Measurements from ENCODE around the gene TSPAN18.

Gene TSPAN18

GRCh38 chr11:44842220-44842619 lies 115.5 kb downstream of the TSPAN18 start:
- no peak for DNase-seq (ENCODE audit: low read depth in 2 of 2, low spot score in 1 of 2)

DNA sequence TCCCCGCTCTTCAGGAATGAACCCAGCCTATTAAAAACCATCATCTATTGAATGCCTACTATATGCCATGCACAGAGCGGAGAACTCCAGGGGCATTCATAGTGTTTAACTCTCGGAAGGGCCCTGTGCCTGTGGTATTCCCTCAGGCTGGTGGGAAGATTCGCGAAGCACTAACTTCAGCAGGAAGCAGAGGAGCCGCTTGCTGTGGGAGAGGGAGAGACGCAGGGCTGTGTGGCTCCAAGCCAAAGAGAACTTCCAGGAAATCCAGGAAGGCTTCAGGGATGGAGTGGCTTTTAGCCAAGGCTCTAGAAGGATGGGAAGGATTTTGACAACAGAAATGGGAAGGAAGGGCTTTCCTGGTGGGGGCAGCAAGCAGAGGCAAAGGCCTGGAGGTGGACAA lies 120.1 kb downstream of the TSPAN18 start:
- DNase-seq (ENCODE audit: low read depth in 2 of 2, low spot score in 1 of 2) = no peak

- no peak for DNase-seq (ENCODE audit: low read depth in 2 of 2, low spot score in 1 of 2)
Measured at GRCh38 chr11:44847316-44847715, 120.6 kb downstream of the TSPAN18 start.

DNA sequence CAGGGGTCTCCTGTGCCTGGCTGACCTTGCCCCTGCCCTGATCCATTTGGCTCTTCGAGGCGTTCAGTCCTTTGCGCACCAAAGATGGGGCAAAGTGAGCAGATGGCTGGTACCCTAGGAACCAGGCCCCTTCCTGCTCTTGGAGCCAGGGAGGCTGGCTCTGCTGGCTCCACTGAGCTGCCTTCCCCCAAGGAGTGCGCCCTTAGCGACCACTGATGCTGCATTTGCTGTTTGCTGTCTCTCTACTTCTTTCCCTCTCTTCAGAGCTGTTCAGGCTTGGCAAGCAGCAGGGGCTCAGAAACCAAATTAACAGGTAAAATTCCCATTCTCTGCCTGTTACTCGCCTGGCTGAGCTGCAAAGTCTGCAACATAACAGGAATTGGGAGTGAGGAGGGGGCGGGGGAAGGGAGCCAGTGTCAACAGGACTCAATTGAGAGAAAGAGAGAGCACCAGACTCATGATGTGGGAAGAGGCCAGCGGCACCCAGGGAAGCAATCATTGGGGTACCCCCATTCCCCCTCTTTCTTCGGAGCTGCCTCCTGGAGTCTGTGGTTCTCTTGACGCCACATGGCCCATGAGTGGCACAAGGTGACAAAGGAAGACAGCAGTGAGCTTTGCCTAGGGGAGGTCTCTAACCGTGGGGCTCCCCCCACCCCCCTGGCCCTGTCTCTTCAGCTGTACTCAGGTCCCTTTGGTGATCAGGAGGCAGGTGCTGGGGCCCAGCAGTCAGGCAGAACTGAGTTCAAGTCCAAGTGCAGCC lies 121.6 kb downstream of the TSPAN18 start:
- DNase-seq (ENCODE audit: low read depth in 2 of 2, low spot score in 1 of 2) = no peak

GRCh38 chr11:44848963-44849350 lies 122.2 kb downstream of the TSPAN18 start:
- DNase-seq (ENCODE audit: low read depth in 2 of 2, low spot score in 1 of 2) = no peak

DNA sequence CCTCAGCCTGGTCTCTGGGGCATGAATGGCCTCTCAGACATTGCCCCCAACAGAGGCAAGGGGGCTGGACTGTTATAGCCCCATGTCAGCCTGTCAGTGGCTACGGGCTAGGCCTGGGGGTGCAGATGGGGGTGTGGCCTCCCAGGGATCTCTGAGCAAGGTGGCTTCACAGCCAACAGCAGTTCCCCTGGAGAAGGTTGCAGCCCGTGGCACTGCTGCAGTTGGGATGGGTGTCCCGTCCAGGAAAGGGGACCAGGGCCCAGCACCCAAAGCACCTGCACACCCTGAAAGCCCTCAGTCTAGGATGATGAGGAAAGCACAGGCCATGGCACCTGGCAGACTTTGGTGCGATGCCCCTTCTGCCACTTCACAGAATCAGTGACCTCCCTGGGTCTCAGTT lies 122.7 kb downstream of the TSPAN18 start:
- DNase-seq (ENCODE audit: low read depth in 2 of 2, low spot score in 1 of 2) = no peak

DNA sequence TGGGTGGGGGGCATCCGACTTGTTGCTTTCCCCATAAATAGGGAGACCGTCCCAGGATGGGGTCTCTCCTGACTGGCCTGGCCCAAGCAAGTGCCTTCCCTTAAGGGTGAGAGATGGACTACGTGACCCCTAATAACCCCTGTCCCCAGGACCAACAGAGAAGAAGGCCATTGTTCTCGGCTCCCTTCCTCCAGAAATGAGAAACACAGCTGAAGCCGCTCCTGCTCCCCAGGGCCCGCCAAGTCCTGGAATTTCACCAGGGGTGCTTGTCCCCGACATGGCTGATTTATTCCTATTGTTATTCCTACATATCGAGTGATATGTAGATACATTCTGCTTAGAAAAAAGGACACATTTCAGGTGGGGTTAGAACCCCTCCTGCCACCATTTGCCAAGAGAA lies 123.2 kb downstream of the TSPAN18 start:
- no peak for DNase-seq (ENCODE audit: low read depth in 2 of 2, low spot score in 1 of 2)

DNA sequence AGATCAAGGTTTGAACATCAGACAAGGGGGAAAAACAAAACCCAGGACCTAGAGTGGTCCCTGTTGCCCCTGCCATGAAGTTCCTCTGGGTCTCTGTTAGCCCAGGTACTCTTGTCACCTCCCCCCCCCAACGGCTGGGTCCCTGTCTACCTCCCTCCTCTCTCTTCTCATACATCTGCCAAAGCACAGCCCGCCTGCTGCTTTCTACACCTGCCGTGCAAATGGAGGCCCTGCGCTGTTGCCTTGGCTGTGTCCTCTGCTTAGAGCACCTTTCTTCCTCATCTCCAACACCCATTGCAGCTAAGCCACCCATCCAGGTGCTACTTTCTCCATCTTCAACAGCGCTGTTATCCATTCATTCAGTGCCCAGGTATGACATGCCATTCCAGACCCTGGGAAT lies 124.7 kb downstream of the TSPAN18 start:
- no peak for DNase-seq (ENCODE audit: low read depth in 2 of 2, low spot score in 1 of 2)

- DNase-seq (ENCODE audit: low read depth in 2 of 2, low spot score in 1 of 2) = no peak
Measured at GRCh38 chr11:44852159-44852747, 125.5 kb downstream of the TSPAN18 start.

DNA sequence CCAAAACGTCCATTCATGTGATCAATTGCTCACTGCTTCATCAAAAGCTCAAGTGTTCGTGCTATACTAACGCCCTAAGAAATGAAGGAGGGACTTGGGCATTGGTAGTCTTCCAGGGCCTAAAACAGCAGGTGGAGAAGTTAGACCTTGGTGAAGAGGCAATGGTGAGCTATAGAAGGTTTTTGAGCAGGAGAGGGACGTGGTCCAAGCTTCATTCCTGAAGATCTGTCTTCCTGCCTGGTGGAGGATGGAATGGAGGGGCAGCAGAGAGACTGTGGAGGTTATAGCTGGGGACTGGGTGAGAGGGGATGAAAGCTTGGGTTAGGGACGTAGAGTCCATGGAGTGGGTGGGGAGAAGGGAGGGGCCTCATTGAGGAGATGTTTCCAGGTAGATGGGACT lies 126.2 kb downstream of the TSPAN18 start:
- no peak for DNase-seq (ENCODE audit: low read depth in 2 of 2, low spot score in 1 of 2)

GRCh38 chr11:44853666-44854065 lies 126.9 kb downstream of the TSPAN18 start:
- no peak for DNase-seq (ENCODE audit: low read depth in 2 of 2, low spot score in 1 of 2)

DNA sequence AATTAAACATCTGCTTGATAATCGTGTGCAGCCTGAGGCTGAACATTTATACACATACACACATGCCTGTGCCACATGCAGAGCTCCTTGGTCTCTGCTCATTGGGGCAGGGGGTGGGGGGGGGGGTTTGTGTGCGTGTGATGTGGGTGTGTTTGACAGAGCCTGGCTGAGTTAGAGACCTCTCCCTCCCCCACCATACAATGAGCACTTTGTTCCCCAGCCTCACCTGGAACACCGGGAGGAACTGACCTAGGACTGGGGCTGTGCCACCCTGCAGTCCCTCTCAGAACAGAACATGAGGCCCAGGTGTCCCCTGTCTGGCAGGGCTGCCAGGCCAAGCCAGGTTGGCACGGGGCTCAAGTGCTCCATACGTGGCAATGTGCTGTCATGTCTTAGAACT lies 127.3 kb downstream of the TSPAN18 start:
- DNase-seq (ENCODE audit: low read depth in 2 of 2, low spot score in 1 of 2) = no peak

DNA sequence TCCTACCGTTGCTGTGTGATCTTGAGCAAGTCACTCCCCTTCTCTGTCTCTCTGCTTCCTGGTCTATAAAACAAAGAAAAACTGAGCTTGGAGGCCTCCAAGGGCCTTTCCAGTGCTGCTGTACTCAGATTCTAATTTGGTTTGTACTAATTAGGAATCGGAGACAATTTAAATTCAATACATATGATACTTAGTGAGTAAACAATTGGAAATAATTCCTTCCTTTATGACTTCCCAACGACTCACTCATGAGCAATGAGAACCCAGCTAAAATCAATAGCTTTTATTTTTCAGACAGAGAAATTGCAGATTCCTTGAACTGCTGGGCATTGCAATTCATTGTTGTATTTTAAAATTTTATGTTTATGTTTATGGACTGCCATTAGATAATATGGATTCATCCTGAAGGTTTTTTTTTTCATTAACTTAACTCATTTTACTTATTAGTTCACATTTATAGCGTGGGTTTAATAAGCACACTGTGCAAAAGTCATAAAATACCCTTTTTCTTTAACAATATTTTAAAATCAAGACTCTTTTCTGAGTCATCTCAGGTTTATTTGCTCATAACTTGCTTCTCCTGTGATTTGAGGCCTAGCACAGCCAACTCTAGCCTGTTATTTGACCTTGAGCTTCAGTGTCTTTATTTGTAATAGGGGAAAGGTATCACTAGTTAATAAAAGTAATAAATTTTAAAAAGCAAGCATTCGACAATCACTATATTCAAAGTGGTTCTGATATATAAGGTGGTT lies 128.2 kb downstream of the TSPAN18 start:
- no peak for DNase-seq (ENCODE audit: low read depth in 2 of 2, low spot score in 1 of 2)

GRCh38 chr11:44855493-44855849 lies 128.7 kb downstream of the TSPAN18 start:
- no peak for DNase-seq (ENCODE audit: low read depth in 2 of 2, low spot score in 1 of 2)

DNA sequence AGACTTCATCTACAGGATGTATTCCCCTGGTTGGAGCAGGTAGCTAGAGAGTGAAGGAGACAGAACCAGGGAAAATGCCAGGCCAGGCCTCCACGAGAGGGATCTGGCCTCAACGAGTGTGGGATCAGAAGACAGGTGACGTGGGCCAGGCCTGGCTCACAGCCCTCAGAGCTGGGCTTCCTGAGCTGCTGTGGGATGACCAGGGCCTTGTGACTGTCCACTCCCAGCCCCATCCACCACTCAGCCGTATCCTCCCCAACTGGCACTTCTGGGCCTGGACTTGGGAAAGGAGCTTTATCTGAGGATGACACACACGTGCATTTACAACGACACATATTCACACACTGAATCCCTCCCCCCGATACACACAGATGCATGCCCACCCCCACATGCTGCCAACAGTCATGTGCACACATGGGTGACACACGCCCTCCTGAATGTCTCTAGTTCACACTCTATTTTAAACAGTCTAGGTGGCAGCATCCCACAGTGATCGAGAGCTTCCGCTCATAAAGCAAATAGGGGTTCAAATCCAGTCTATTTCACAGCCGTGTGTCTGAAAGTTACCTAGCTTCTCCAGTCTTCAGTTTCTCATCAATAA lies 130.8 kb downstream of the TSPAN18 start:
- DNase-seq (ENCODE audit: low read depth in 2 of 2, low spot score in 1 of 2) = no peak

DNA sequence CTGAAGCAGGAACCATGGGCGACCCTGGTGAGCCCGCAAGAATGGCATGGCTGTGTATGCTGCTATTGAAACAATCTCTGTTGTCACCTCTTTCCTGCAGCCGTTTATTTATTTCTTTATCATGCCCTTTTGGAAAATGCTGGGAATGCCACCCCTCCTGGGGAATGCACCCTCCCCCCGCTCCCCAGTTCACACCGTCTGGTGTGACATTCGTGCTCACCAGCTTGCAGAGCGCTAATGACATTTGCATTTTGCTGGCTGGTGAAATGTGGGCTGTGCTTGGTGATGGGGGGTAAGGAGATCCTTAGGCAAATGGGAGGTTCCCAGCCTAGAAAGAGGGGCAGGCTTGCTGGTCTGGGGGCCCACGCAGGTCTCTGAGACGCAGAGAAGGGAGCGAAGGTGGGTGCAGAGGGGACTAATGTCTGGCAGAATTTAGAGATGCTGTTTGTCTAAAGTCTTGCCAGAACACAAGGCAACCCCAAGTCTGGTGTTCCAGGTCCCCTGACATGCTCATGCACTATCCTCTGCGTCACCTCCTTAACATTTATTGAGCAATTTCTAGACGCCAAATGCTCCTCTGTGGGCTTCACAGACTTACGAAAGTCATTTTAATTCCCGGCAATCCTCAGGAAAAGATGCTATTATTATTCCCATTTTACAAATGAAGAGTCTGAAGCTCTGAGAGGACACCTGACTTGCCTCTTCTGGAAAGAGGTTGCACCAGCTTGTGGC lies 132.2 kb downstream of the TSPAN18 start:
- no peak for DNase-seq (ENCODE audit: low read depth in 2 of 2, low spot score in 1 of 2)

DNA sequence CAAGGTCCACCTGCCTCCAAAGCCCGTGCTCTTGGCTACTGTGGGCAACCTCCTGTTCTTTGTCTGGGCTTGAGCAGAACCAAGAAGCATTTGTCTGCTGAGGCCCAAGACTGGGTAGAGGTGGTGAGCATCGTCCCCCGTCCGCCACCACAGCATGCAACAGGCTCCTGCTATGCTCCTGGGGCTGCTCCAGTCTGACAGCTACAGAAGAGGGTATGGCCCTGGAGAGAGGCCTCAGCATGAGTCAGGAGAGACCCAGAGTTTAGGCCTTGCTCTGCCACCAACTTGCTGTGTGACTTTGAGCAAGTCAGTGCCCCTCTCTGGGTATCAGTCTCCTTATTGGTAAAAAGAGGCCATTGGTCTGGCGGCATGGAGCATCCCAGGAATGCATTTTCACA lies 132.8 kb downstream of the TSPAN18 start:
- DNase-seq (ENCODE audit: low read depth in 2 of 2, low spot score in 1 of 2) = no peak

DNA sequence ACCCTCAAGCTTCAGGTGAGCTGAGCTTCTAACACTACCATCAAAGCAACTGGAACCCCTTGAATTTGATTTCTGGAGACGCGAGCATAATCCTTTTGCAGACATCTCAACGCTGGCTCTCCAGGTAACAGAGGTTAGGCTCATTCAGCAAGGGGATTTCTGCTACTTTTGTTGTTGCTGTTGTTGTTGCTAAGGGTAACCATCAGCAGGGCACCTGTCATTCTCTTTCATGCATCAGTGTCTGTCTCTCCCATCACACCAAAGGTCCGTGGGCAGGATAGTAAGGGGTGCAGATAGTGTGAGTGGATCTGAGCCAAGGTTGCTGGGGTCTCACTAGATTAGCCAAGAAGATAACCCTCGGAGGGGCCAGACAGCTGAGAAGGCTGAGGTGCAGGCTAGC lies 133.6 kb downstream of the TSPAN18 start:
- DNase-seq (ENCODE audit: low read depth in 2 of 2, low spot score in 1 of 2) = no peak

- peak; percentile 60 to 78 for DNase-seq (ENCODE audit: low read depth in 2 of 2, low spot score in 1 of 2)
Measured at GRCh38 chr11:44861849-44862557, 135.2 kb downstream of the TSPAN18 start.

DNA sequence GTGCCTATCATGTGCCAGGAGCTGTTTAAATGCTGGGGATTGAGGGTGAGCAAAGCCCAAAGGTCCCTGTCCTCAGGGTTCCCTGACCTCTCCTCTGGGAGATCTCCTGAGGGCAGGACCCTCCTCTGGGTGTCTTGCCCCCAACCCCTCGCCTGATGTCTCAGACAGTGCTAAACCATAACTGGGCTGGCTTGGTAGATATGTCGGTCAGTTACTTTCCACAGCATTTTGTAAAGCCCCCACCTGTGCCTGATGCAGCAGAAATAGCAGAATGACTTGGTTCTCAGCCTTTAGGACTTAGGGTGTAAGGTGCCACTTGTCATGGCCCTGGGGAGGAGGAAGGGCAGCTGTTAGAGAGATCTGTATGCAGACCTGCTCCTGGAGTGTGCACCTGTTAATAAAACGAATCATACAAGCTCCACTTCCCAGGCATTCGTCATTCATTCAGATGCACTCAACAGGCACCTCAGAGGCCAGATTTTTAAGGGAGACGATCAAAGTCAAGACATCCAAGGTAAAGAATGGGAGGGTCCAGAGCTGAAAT lies 135.9 kb downstream of the TSPAN18 start:
- no peak for DNase-seq (ENCODE audit: low read depth in 2 of 2, low spot score in 1 of 2)

Data from stimulated activated CD8-positive, alpha-beta memory T cell treated with anti-CD3 and anti-CD28 coated beads, Interleukin-4, amount 100 ng/mL, for 4 hours (primary cell).